GM21825 (cell line): Measurements from ENCODE around the gene ABCA10.
"Not testable (repeated sequence)": the region's sequence is repeated elsewhere in the genome, so short reads cannot be mapped to it uniquely, and the experiment has no call there.

Experiments used
- ATAC-seq: cut with Tn5 transposase; IDR thresholded peaks from one replicate; pipeline ENCODE4 v1.9.1; 2021; ENCODE audit warnings: mild to moderate bottlenecking, moderate library complexity; ENCODE audit not compliant: unreplicated experiment

The ABCA10 gene

GRCh38 chr17:69228576-69228975 lies at the start of gene ABCA10:
Gene ABCA10 (minus strand): TSS chr17:69228824. CDS start chr17:69225358, 3,466 bp downstream.
- ATAC-seq, result no peak

GRCh38 chr17:69276279-69276678 lies 47.7 kb upstream of the ABCA10 start:
- ATAC-seq, result not testable (repeated sequence)

- no peak for ATAC-seq
Observed at GRCh38 chr17:69275751-69276150, 47.1 kb upstream of the ABCA10 start.

- ATAC-seq, result no peak
Observed at GRCh38 chr17:69271023-69271422, 42.4 kb upstream of the ABCA10 start.

- no peak for ATAC-seq
Observed at GRCh38 chr17:69269131-69269998, 40.7 kb upstream of the ABCA10 start.

GRCh38 chr17:69268543-69269014 lies 40.0 kb upstream of the ABCA10 start:
- ATAC-seq, result no peak

GRCh38 chr17:69267219-69267618 lies 38.6 kb upstream of the ABCA10 start:
- ATAC-seq, result no peak

- ATAC-seq, result no peak
Observed at GRCh38 chr17:69265873-69266272, 37.2 kb upstream of the ABCA10 start.

GRCh38 chr17:69254187-69254586 lies 25.6 kb upstream of the ABCA10 start:
- ATAC-seq, result no peak

GRCh38 chr17:69250641-69251040 lies 22.0 kb upstream of the ABCA10 start:
- no peak for ATAC-seq

GRCh38 chr17:69246726-69247375 lies 18.2 kb upstream of the ABCA10 start:
- ATAC-seq, result peak; percentile 63

- ATAC-seq, result no peak
Observed at GRCh38 chr17:69246202-69246601, 17.6 kb upstream of the ABCA10 start.

- no peak for ATAC-seq
Observed at GRCh38 chr17:69245617-69246016, 17.0 kb upstream of the ABCA10 start.

- no peak for ATAC-seq
Observed at GRCh38 chr17:69239611-69240600, 11.3 kb upstream of the ABCA10 start.

GRCh38 chr17:69236946-69237345 lies 8.3 kb upstream of the ABCA10 start:
- no peak for ATAC-seq

GRCh38 chr17:69236464-69236863 lies 7.8 kb upstream of the ABCA10 start:
- no peak for ATAC-seq

- peak; percentile 80 for ATAC-seq
Observed at GRCh38 chr17:69235338-69236058, 6.9 kb upstream of the ABCA10 start.

- no peak for ATAC-seq
Observed at GRCh38 chr17:69232650-69233049, 4.0 kb upstream of the ABCA10 start.

- ATAC-seq, result no peak
Observed at GRCh38 chr17:69231521-69231920, 2.9 kb upstream of the ABCA10 start.

GRCh38 chr17:69230939-69231338 lies 2.3 kb upstream of the ABCA10 start:
- ATAC-seq, result no peak
